ENCODE data around the gene PDE2A. TPM values are rescaled to one million over a fixed set of nuclear protein-coding genes. Genes with fewer than 3 reads are reported as not detected.

PDE2A gene
- total and polyA plus RNA-seq, 8 donors: 3.5 to 548 (median 25.9) TPM

DNA sequence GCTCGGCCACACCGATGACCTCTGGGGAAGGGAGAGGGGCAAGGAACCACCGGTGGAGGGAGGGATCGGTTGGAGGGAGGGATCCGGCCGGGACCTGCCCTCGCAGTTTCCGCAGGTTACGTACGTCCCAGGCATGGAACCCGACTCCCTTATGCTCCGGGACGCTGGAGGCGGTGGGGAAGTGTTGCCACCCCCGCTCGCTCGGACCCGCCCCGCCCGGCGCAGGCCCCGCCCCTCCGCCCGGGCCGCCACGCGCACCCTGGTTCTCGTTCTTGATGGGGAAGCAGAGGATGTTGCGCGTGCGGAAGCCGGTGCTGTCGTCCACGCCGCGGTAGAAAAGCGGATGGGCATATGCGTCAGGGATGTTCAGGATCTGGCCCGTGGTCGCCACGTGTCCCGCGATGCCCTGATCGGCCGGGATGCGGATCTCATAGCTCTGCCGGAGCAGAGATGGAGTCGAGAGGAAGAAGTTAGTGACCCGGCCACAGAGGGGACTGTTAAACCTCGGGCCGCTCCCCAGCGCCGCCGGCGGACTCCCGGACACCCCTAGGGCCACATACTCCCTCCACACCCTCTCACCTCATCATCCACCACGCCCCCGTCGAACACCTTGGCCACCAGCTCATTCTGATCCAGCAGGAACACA is 89.8 kb downstream of the PDE2A start:
- intact Hi-C loops (cut with DNase I; ENCODE audit: low total_unique reads): no loop called here
- WGBS, 5 donors: 7 to 38% (median 11%) methylated on average over 37 to 59 of the region's 59 CpGs
- DNase-seq: peak; percentile 48 to 57
- Histone ChIP-seq H3K4me1 (peaks cover 7 to 22% (median 17%) of the 10 kb centered on the region in 4 donors), H3K36me3 (peaks cover 0 to 42% (median 24%) of the 10 kb centered on the region in 4 donors), H3K4me3 (peak overlapping the region in 3 of 4 donors; percentile 9 to 32 (median 25)), H3K27me3 (peaks cover 0 to 55% (median 26%) of the 10 kb centered on the region in 3 donors), H3K9me3 (no peaks in the 10 kb centered on the region), H3K27ac (no peak overlapping the region)
- TF ChIP-seq POLR2A (IDR thresholded peaks at IDR 0.05) (no peak), EP300 (IDR thresholded peaks at IDR 0.05) (no peak), POLR2AphosphoS5 (IDR thresholded peaks at IDR 0.05) (no peak)
- TF ChIP-seq, protein P1, sequence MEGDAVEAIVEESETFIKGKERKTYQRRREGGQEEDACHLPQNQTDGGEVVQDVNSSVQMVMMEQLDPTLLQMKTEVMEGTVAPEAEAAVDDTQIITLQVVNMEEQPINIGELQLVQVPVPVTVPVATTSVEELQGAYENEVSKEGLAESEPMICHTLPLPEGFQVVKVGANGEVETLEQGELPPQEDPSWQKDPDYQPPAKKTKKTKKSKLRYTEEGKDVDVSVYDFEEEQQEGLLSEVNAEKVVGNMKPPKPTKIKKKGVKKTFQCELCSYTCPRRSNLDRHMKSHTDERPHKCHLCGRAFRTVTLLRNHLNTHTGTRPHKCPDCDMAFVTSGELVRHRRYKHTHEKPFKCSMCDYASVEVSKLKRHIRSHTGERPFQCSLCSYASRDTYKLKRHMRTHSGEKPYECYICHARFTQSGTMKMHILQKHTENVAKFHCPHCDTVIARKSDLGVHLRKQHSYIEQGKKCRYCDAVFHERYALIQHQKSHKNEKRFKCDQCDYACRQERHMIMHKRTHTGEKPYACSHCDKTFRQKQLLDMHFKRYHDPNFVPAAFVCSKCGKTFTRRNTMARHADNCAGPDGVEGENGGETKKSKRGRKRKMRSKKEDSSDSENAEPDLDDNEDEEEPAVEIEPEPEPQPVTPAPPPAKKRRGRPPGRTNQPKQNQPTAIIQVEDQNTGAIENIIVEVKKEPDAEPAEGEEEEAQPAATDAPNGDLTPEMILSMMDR (IDR thresholded peaks at IDR 0.05): no peak

DNA sequence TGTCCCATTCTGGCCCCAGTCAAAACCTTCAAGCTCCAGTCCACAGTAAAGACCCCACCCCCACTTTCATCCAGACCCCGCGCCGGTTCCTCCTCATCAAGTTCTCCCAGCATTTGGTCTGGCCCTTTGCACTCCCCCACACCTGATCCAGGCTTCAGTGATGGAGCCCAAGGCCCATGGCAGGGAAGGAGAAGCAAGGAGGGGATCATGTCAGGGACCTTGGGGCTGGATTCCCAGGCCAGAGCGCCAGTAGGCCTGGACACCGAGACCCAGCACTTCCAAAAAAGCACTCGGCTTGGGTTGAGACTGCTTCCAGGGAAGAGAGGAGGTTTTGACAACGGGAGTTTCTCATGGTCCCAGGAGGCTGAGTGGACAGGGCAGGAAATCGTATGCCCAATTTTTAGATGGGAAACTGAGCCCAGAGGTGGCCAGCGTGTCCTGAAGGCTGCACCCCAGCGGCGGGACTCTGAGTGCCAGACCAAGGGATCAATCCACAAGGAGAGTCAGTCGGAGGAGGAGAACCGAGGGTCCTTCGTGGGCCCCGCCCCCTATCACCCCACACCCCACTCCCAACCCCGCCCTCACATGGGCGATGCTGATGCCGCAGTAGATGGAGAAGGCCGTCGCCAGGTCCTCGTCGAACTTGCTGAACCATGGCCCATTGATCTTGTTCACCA is 90.5 kb downstream of the PDE2A start:
- DNase-seq: no peak
- peaks cover 0 to 49% (median 20%) of the 10 kb centered on the region in 3 donors for H3K27me3 ChIP-seq
- H3K9me3 ChIP-seq: no peaks in the 10 kb centered on the region
- WGBS, 5 donors: 57 to 79% (median 68%) methylated on average over 19 to 22 of the region's 22 CpGs
- H3K36me3 ChIP-seq: peaks cover 0 to 44% (median 25%) of the 10 kb centered on the region in 4 donors
- H3K27ac ChIP-seq: no peak overlapping the region
- intact Hi-C loops (cut with DNase I; ENCODE audit: low total_unique reads): no loop called here
- peak overlapping the region in 2 of 4 donors; percentile 25 to 32 for H3K4me3 ChIP-seq
- TF ChIP-seq, protein P1 (IDR thresholded peaks at IDR 0.05): no peak
- TF ChIP-seq POLR2A (IDR thresholded peaks at IDR 0.05) (no peak), POLR2AphosphoS5 (IDR thresholded peaks at IDR 0.05) (no peak), EP300 (IDR thresholded peaks at IDR 0.05) (no peak)
- H3K4me1 ChIP-seq: peaks cover 7 to 22% (median 17%) of the 10 kb centered on the region in 4 donors

DNA sequence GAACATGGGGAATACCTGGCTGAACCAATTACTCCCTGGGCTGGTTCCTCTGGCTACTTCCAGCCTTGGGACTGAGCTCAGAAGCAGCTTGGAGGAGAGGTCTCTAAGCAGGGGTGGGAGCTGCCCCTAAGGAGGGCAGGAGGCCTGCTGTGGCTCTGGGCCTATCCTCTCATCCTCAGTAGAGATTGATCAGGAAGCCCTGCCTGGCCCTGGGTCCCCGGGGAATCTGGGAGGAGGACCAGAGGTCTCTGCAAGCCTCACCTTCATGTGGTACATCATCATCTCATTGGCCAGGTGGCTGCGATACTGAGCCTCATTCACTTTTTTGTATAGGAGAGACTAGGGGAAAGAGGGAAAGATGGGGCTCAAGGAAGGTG is 91.1 kb downstream of the PDE2A start:
- no peak for DNase-seq
- Histone ChIP-seq H3K36me3 (peaks cover 0 to 50% (median 28%) of the 10 kb centered on the region in 4 donors), H3K9me3 (no peaks in the 10 kb centered on the region), H3K27me3 (peaks cover 0 to 43% (median 17%) of the 10 kb centered on the region in 3 donors), H3K4me1 (peaks cover 7 to 22% (median 17%) of the 10 kb centered on the region in 4 donors), H3K27ac (no peak overlapping the region), H3K4me3 (no peak overlapping the region)
- WGBS, 5 donors: 42 to 94% (median 76%) methylated on average over 2 of the region's 2 CpGs
- intact Hi-C loops (cut with DNase I; ENCODE audit: low total_unique reads): no loop called here
- TF ChIP-seq POLR2AphosphoS5 (IDR thresholded peaks at IDR 0.05) (no peak), POLR2A (IDR thresholded peaks at IDR 0.05) (no peak), EP300 (IDR thresholded peaks at IDR 0.05) (no peak)
- TF ChIP-seq, protein P1 (IDR thresholded peaks at IDR 0.05): no peak

DNA sequence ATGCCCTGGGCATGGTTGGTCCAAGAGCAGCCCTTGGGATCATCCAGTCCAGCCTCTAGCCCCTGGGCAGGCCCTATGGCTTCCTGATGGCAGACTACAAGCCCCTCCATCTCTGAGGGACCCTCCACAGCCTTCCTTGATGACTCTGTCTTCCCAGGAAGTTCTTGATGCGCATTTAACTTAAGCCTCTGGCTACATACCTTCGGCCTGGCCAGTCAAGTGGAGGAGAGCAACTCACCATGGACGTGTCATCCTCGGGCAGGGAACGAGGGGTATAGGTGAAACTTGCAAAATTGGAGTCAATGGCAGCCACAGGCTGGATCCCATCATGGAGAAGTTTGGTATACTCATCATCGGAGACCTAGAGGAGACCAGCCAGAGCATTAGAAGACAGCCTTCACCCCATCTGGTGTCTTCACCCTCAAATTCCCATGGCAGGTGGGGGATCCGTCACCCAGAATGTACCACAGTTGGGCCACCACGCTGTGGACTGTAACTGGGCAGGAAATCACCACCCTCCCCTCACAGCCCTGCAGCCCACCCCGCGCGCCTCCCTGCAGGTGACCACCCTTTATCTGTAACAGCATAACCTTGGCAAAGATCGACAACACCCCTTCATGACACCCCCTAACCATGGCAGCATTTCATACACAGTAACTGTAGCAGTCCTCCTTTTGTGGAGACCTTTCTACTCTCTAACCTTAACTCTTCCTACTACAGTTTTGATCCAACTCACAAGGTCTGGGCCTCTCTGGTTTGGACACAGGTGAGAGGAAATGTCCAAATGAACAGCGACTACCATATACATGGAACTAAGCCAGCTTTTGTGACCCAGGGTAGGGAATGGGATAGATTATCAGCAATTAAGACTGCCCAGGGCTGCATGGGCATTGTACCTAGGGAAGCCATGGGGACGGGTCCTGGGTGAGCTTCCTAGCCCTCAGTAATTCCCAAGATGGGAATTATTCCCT is 91.7 kb downstream of the PDE2A start:
- no peak for DNase-seq
- 82 to 92% (median 87%) methylated on average over 13 to 14 of the region's 14 CpGs for WGBS, 5 donors
- Histone ChIP-seq H3K27me3 (peaks cover 0 to 38% (median 17%) of the 10 kb centered on the region in 3 donors), H3K27ac (no peak overlapping the region), H3K4me3 (no peak overlapping the region), H3K36me3 (peaks cover 0 to 55% (median 31%) of the 10 kb centered on the region in 4 donors), H3K4me1 (peaks cover 7 to 22% (median 17%) of the 10 kb centered on the region in 4 donors), H3K9me3 (no peaks in the 10 kb centered on the region)
- intact Hi-C loops (cut with DNase I; ENCODE audit: low total_unique reads): no loop called here
- no peak for TF ChIP-seq POLR2AphosphoS5 (IDR thresholded peaks at IDR 0.05)
- TF ChIP-seq POLR2A (IDR thresholded peaks at IDR 0.05): no peak
- no peak for TF ChIP-seq EP300 (IDR thresholded peaks at IDR 0.05)
- TF ChIP-seq, protein P1 (IDR thresholded peaks at IDR 0.05): no peak
